Measurements from ENCODE around the gene CPSF4. TPM values are rescaled to one million over a fixed set of nuclear protein-coding genes. Genes with fewer than 3 reads are reported as not detected.

CPSF4 gene
- total RNA-seq, 1 experiment from 2014 or later = 67.0 TPM

DNA sequence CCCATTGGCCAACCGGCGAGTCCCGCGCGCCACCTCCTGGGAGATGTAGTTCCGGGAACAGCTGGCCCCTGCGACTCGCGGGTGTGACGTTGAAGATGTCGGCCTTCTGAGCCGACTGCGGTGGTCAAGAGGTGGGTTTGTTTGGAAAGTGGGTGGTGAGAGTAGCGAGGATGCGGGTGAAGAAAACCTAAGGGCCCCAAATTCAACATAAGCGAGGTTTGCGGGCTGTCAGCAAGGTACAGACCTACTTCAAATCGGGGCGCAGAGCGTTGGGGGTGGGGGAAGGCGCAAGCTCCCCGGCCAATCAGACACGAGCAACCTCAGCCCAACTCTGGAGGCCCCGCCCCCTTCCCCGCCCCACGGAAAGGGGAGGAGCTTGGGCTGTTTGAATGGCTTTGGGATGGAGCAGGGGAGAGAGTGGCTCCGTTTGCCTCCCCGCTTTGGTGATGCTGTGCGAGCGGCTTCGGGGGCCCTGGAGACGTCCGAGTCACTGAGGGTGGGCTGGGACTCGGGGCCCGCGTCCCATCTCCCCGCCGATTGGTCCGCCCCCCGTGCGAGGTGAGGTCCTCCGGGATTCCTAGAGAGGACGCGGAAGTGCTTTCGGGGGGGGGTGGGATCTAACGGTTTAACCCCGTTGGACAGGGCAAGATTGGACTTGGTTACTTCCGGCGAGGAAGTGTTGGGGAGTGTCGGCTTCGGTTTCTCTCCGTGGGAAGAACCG, 66.0 kb downstream of the CPSF4 start, which contains the start of gene ZKSCAN5:
Gene ZKSCAN5, plus strand, starts transcription at position 60 of the 721 bp plus-strand sequence. CDS start 1,383 bp downstream, outside the sequence.
- Histone ChIP-seq H4K20me1 (ENCODE audit: insufficient read depth) (no peaks in the 10 kb centered on the region), H3K4me3 (replicated peaks in 1 of 2; ENCODE audit: low read depth in 1 of 2, low read length in 2 of 2) (peak within 1 kb of the TSS; percentile 87 to 95), H2AFZ (ENCODE audit: low read depth, low read length, poor library complexity, severe bottlenecking) (no peak within 1 kb of the TSS), H3K9me2 (ENCODE audit: insufficient read depth) (no peaks in the 10 kb centered on the region), H3K4me2 (ENCODE audit: low read length) (peak within 1 kb of the TSS; percentile 92), H3K27me3 (ENCODE audit: insufficient read depth, low read length) (no peaks in the 10 kb centered on the region), H3K36me3 (ENCODE audit: control insufficient read depth in 1 of 2, insufficient read depth in 2 of 2, low read length in 2 of 2) (no peaks in the 10 kb centered on the region; a peak in 1 of 4 replicates), H3K27ac (ENCODE audit: low read depth, low read length) (peak within 1 kb of the TSS; percentile 82), H3K79me2 (ENCODE audit: insufficient read depth, low read length) (peaks cover 30% of the 10 kb centered on the region), H3K4me1 (ENCODE audit: control insufficient read depth in 1 of 2, insufficient read depth in 2 of 2, low read length in 2 of 2) (peaks cover 11 to 23% of the 10 kb centered on the region in 2 experiments; a peak in 3 of 4 replicates), H3K9me3 (ENCODE audit: control insufficient read depth in 1 of 2, insufficient read depth in 1 of 2, low read depth in 1 of 2, low read length in 2 of 2) (no peaks in the 10 kb centered on the region), H3K9ac (ENCODE audit: low read length) (peak within 1 kb of the TSS; percentile 68)
- ChIA-PET RAD21 (ENCODE audit: low non-redundant PET in 1 of 2, low total read pairs in 2 of 2, uncharacterized antibody in 2 of 2, unreplicated experiment in 2 of 2) (no interaction called here), POLR2A (interaction anchor here (0.7 to 1.7 kb wide), 9 partner anchors 16 to 111 kb away, joined by 3 to 8 read pairs (median 5); partner anchors contain the start of genes BUD31, FAM200A, PDAP1 and ZNF655), CTCF (interaction anchor here (1.0 kb wide), 1 partner anchor 21 kb away, joined by 5 read pairs; no protein-coding TSS in a partner anchor)
- DNase-seq (ENCODE audit: low read depth, low spot score) (peak; percentile 94), ATAC-seq (peak; percentile 81)
- BruUV-seq (replicated peaks) = no TSS peak
- intact Hi-C loops (cut with micrococcal nuclease) = loop anchor here (2.0 to 5.0 kb wide), 2 partner anchors 48 to 113 kb away; partner anchors contain the start of genes FAM200A and ZSCAN25
- no peak for TF ChIP-seq SIN3A (IDR thresholded peaks at IDR 0.05; ENCODE audit: low read depth)
- no peak for TF ChIP-seq RAD21 (IDR thresholded peaks at IDR 0.05; ENCODE audit: low read depth)
- TF ChIP-seq EZH2 (IDR thresholded peaks at IDR 0.05) = no peak
- TF ChIP-seq ZFX (IDR thresholded peaks at IDR 0.05) = no peak
- TF ChIP-seq EGR1 (IDR thresholded peaks at IDR 0.05; ENCODE audit: low read depth) = no peak
- TF ChIP-seq CEBPB (IDR thresholded peaks at IDR 0.05; ENCODE audit: low read depth) = no peak
- no peak for TF ChIP-seq SRF (IDR thresholded peaks at IDR 0.05; ENCODE audit: low read depth)
- TF ChIP-seq, protein P1, sequence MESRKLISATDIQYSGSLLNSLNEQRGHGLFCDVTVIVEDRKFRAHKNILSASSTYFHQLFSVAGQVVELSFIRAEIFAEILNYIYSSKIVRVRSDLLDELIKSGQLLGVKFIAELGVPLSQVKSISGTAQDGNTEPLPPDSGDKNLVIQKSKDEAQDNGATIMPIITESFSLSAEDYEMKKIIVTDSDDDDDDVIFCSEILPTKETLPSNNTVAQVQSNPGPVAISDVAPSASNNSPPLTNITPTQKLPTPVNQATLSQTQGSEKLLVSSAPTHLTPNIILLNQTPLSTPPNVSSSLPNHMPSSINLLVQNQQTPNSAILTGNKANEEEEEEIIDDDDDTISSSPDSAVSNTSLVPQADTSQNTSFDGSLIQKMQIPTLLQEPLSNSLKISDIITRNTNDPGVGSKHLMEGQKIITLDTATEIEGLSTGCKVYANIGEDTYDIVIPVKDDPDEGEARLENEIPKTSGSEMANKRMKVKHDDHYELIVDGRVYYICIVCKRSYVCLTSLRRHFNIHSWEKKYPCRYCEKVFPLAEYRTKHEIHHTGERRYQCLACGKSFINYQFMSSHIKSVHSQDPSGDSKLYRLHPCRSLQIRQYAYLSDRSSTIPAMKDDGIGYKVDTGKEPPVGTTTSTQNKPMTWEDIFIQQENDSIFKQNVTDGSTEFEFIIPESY (IDR thresholded peaks at IDR 0.05; ENCODE audit: extremely low read depth, insufficient replicate concordance, low read length) = peak; percentile 89
- TF ChIP-seq JUND (IDR thresholded peaks at IDR 0.05) = no peak
- peak; percentile 51 for TF ChIP-seq YY1 (IDR thresholded peaks at IDR 0.05; ENCODE audit: extremely low read depth, insufficient replicate concordance, low read depth, low read length)
- peak; percentile 96 for TF ChIP-seq POLR2AphosphoS5 (IDR thresholded peaks at IDR 0.05; ENCODE audit: low read depth, low read length)
- peak; percentile 76 for TF ChIP-seq POLR2A (IDR thresholded peaks at IDR 0.05; ENCODE audit: borderline replicate concordance, extremely low read depth, insufficient read depth, insufficient read length)
- TF ChIP-seq, protein P2, sequence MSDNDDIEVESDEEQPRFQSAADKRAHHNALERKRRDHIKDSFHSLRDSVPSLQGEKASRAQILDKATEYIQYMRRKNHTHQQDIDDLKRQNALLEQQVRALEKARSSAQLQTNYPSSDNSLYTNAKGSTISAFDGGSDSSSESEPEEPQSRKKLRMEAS (IDR thresholded peaks at IDR 0.05) = no peak
- TF ChIP-seq, protein P3, sequence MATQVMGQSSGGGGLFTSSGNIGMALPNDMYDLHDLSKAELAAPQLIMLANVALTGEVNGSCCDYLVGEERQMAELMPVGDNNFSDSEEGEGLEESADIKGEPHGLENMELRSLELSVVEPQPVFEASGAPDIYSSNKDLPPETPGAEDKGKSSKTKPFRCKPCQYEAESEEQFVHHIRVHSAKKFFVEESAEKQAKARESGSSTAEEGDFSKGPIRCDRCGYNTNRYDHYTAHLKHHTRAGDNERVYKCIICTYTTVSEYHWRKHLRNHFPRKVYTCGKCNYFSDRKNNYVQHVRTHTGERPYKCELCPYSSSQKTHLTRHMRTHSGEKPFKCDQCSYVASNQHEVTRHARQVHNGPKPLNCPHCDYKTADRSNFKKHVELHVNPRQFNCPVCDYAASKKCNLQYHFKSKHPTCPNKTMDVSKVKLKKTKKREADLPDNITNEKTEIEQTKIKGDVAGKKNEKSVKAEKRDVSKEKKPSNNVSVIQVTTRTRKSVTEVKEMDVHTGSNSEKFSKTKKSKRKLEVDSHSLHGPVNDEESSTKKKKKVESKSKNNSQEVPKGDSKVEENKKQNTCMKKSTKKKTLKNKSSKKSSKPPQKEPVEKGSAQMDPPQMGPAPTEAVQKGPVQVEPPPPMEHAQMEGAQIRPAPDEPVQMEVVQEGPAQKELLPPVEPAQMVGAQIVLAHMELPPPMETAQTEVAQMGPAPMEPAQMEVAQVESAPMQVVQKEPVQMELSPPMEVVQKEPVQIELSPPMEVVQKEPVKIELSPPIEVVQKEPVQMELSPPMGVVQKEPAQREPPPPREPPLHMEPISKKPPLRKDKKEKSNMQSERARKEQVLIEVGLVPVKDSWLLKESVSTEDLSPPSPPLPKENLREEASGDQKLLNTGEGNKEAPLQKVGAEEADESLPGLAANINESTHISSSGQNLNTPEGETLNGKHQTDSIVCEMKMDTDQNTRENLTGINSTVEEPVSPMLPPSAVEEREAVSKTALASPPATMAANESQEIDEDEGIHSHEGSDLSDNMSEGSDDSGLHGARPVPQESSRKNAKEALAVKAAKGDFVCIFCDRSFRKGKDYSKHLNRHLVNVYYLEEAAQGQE (IDR thresholded peaks at IDR 0.05; ENCODE audit: low read depth) = no peak
- TF ChIP-seq, protein P4, sequence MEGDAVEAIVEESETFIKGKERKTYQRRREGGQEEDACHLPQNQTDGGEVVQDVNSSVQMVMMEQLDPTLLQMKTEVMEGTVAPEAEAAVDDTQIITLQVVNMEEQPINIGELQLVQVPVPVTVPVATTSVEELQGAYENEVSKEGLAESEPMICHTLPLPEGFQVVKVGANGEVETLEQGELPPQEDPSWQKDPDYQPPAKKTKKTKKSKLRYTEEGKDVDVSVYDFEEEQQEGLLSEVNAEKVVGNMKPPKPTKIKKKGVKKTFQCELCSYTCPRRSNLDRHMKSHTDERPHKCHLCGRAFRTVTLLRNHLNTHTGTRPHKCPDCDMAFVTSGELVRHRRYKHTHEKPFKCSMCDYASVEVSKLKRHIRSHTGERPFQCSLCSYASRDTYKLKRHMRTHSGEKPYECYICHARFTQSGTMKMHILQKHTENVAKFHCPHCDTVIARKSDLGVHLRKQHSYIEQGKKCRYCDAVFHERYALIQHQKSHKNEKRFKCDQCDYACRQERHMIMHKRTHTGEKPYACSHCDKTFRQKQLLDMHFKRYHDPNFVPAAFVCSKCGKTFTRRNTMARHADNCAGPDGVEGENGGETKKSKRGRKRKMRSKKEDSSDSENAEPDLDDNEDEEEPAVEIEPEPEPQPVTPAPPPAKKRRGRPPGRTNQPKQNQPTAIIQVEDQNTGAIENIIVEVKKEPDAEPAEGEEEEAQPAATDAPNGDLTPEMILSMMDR (IDR thresholded peaks at IDR 0.05 in 2 of 3, conservative IDR thresholded peaks at IDR 0.05 in 1 of 3; ENCODE audit: borderline replicate concordance in 1 of 3, insufficient read depth in 1 of 3, low read depth in 2 of 3, low read length in 2 of 3) = no peak
- TF ChIP-seq, protein P5, sequence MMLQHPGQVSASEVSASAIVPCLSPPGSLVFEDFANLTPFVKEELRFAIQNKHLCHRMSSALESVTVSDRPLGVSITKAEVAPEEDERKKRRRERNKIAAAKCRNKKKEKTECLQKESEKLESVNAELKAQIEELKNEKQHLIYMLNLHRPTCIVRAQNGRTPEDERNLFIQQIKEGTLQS (IDR thresholded peaks at IDR 0.05) = no peak
